Placental pericyte (primary cell): ENCODE measurements around the gene OR2A14. TPM values are rescaled to one million over a fixed set of nuclear protein-coding genes. Genes with fewer than 3 reads are reported as not detected.

ENCODE experiments used
- small RNA-seq: library from RNA; depleted of rRNA; stranded (forward); fragments of <200 nt; gene quantifications from one replicate; pipeline ENCODE3, GENCODE V24; 2012; ENCODE audit warnings: low replicate concordance
- total RNA-seq: library from RNA; depleted of rRNA; stranded (reverse); fragments of >200 nt; gene quantifications from 2 replicates; pipeline ENCODE4 v1.2.3, GENCODE V29; 2012

OR2A14 gene
- not detected in 2 replicates for total RNA-seq

GRCh38 chr7:144122876-144123275 is at the start of gene OR2A14:
TSS of gene OR2A14 (plus strand) at chr7:144123176. CDS start at chr7:144129113, 5,937 bp downstream.

GRCh38 chr7:144085978-144086377 is 37.0 kb upstream of the OR2A14 start, which contains the start of gene OR2A12:
TSS of gene OR2A12 (plus strand) at chr7:144086278. CDS start at chr7:144095108, 8,830 bp downstream.

GRCh38 chr7:144109283-144109682 is 13.7 kb upstream of the OR2A14 start, which contains the start of gene OR2A2:
TSS of gene OR2A2 (plus strand) at chr7:144109583. CDS start at chr7:144109583, 0 bp downstream.

Small RNAs within 50 kb of the gene (small RNA-seq; reads per million reads assigned to genes)
- gene OR2A41P: not detected

Other genes starting within 250 kb of the OR2A14 start
- 64.6 and 77.6 TPM in 2 replicates for gene TCAF1, start 221.0 kb upstream of the OR2A14 start, total RNA-seq
- gene OR2F2, start 187.9 kb upstream of the OR2A14 start, total RNA-seq: not detected in 2 replicates
- gene OR2F1, start 168.3 kb upstream of the OR2A14 start, total RNA-seq: not detected in 2 replicates
- gene OR6B1, start 122.9 kb upstream of the OR2A14 start, total RNA-seq: not detected in 2 replicates
- gene OR2A5, start 74.2 kb upstream of the OR2A14 start, total RNA-seq: not detected in 2 replicates
- not detected in 2 replicates for gene OR2A25, start 53.4 kb upstream of the OR2A14 start, total RNA-seq
- not detected in 2 replicates for gene OR2A12, start 36.9 kb upstream of the OR2A14 start, total RNA-seq
- not detected in 2 replicates for gene OR2A2, start 13.6 kb upstream of the OR2A14 start, total RNA-seq
- gene CTAGE4, start 60.3 kb downstream of the OR2A14 start, total RNA-seq: 0.86 and 0.88 TPM in 2 replicates
- gene ARHGEF35, start 72.7 kb downstream of the OR2A14 start, total RNA-seq: 0.66 and 1.1 TPM in 2 replicates
- not detected in 2 replicates for gene OR2A42, start 116.4 kb downstream of the OR2A14 start, total RNA-seq
- gene OR2A7, start 141.6 kb downstream of the OR2A14 start, total RNA-seq: 0.22 and 0.57 TPM in 2 replicates
- under 0.01 TPM in 2 replicates for gene CTAGE8, start 146.1 kb downstream of the OR2A14 start, total RNA-seq
- gene OR2A1, start 189.2 kb downstream of the OR2A14 start, total RNA-seq: 0.14 TPM in 1 of 2 replicates, not detected in the other
- gene ARHGEF5, start 232.2 kb downstream of the OR2A14 start, total RNA-seq: 2.2 and 3.1 TPM in 2 replicates